KMS-11 (cell line): ENCODE measurements around the gene KIAA2012.

Experiments used
- H2AFZ ChIP-seq: fragments of 200-600 bp; sonication (generic); 2 replicates; pipeline ENCODE4 v1.6.1; 2016; ENCODE audit warnings: antibody characterized with exemption, mixed run types, low read depth
- H3K27ac ChIP-seq: fragments of 200-600 bp; sonication (generic); 2 replicates; pipeline ENCODE4 v1.6.1; 2016; ENCODE audit warnings: mild to moderate bottlenecking, mixed run types
- H3K27me3 ChIP-seq: fragments of 200-600 bp; sonication (generic); 2 replicates; pipeline ENCODE4 v1.6.1; 2017; ENCODE audit warnings: mild to moderate bottlenecking, low read depth, mixed run types, moderate library complexity; ENCODE audit not compliant: insufficient read depth
- H3K36me3 ChIP-seq: fragments of 200-600 bp; sonication (generic); 2 replicates; pipeline ENCODE4 v1.6.1; 2017; ENCODE audit warnings: mild to moderate bottlenecking, mixed run types; ENCODE audit not compliant: insufficient read depth
- H3K4me1 ChIP-seq: fragments of 200-600 bp; sonication (generic); 2 replicates; pipeline ENCODE4 v1.6.1; 2016; ENCODE audit warnings: mild to moderate bottlenecking, low read depth, mixed run types; ENCODE audit not compliant: poor library complexity, severe bottlenecking
- H3K4me2 ChIP-seq: fragments of 200-600 bp; sonication (generic); 2 replicates; pipeline ENCODE4 v1.7.0; 2016; ENCODE audit warnings: mild to moderate bottlenecking, mixed run types
- H3K4me3 ChIP-seq: fragments of 200-600 bp; sonication (generic); IDR thresholded peaks from 2 replicates; pipeline ENCODE4 v1.6.1; 2017; ENCODE audit warnings: low read depth, low read length, mixed read lengths; ENCODE audit not compliant: insufficient read depth
- H3K79me2 ChIP-seq: fragments of 200-600 bp; sonication (generic); 2 replicates; pipeline ENCODE4 v1.6.1; 2016; ENCODE audit warnings: low read depth, mixed run types; ENCODE audit not compliant: insufficient read depth
- H3K9ac ChIP-seq: fragments of 200-600 bp; sonication (generic); 2 replicates; pipeline ENCODE4 v1.6.1; 2016; ENCODE audit warnings: mild to moderate bottlenecking, mixed run types
- H4K20me1 ChIP-seq: fragments of 200-600 bp; sonication (generic); 2 replicates; pipeline ENCODE4 v1.6.1; 2016; ENCODE audit warnings: mild to moderate bottlenecking, mixed run types; ENCODE audit not compliant: insufficient read depth
- TF ChIP-seq, protein P1 (sequence below): fragments of 200-600 bp; sonication (generic); conservative IDR thresholded peaks from 2 replicates; pipeline ENCODE4 v1.6.1; 2017; ENCODE audit warnings: low read depth, mild to moderate bottlenecking, antibody characterized with exemption, low read length, moderate library complexity, mixed read lengths

Gene KIAA2012

DNA sequence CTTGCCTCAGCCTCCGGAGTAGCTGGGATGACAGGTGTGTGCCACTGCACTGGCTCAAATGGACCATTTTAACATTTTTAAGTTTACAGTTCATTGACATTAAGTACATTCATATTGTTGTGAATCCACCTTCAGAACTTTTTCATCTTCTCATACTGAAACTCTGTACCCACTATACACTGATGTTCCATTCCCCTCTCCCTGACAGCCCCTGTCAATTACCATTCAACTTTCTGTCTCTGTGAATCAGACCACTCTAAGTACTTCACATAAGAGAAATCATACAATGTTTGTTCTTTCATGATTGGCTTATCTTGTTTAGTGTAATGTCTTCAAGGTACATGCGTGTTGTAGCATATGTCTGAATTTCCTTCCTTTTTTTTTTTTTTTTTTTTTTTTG, 1.9 kb upstream of the KIAA2012 start:
- TF ChIP-seq, protein P1, sequence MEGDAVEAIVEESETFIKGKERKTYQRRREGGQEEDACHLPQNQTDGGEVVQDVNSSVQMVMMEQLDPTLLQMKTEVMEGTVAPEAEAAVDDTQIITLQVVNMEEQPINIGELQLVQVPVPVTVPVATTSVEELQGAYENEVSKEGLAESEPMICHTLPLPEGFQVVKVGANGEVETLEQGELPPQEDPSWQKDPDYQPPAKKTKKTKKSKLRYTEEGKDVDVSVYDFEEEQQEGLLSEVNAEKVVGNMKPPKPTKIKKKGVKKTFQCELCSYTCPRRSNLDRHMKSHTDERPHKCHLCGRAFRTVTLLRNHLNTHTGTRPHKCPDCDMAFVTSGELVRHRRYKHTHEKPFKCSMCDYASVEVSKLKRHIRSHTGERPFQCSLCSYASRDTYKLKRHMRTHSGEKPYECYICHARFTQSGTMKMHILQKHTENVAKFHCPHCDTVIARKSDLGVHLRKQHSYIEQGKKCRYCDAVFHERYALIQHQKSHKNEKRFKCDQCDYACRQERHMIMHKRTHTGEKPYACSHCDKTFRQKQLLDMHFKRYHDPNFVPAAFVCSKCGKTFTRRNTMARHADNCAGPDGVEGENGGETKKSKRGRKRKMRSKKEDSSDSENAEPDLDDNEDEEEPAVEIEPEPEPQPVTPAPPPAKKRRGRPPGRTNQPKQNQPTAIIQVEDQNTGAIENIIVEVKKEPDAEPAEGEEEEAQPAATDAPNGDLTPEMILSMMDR = no peak
- no peaks in the 10 kb centered on the region for H3K27me3 ChIP-seq
- no peak overlapping the region for H3K4me3 ChIP-seq
- no peaks in the 10 kb centered on the region for H3K79me2 ChIP-seq
- no peak overlapping the region for H2AFZ ChIP-seq
- H4K20me1 ChIP-seq = no peaks in the 10 kb centered on the region
- H3K36me3 ChIP-seq = no peaks in the 10 kb centered on the region
- H3K27ac ChIP-seq = no peak overlapping the region
- no peak overlapping the region for H3K4me2 ChIP-seq
- H3K9ac ChIP-seq = no peak overlapping the region
- no peaks in the 10 kb centered on the region for H3K4me1 ChIP-seq

DNA sequence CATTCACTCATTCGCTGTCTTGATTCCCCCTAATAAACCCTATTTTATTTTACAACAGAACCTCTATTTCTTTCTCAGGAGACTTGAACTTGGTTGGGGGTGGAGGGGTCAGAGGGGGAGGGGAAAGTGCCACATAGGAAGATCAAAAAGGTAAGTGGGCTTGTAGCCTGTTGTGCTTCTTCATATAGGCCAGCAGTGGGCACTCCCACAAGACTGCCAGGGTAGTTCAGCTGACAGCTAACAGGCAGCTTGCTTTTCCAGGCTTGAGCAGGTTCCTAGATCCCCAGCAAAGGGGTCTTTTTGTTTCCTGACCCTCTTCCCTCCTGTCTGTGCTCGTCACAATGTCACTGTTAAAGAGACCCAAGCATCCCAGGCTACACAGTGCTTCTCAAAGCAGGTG, 829 bp upstream of the KIAA2012 start:
- Histone ChIP-seq H4K20me1 (no peaks in the 10 kb centered on the region), H3K36me3 (no peaks in the 10 kb centered on the region), H3K27me3 (no peaks in the 10 kb centered on the region), H3K9ac (no peak overlapping the region), H3K79me2 (no peaks in the 10 kb centered on the region), H3K27ac (no peak overlapping the region), H3K4me1 (no peaks in the 10 kb centered on the region), H3K4me3 (no peak overlapping the region), H3K4me2 (no peak overlapping the region), H2AFZ (no peak overlapping the region)
- TF ChIP-seq, protein P1 = peak; percentile 26; the same call in 1 of the 2 replicates

DNA sequence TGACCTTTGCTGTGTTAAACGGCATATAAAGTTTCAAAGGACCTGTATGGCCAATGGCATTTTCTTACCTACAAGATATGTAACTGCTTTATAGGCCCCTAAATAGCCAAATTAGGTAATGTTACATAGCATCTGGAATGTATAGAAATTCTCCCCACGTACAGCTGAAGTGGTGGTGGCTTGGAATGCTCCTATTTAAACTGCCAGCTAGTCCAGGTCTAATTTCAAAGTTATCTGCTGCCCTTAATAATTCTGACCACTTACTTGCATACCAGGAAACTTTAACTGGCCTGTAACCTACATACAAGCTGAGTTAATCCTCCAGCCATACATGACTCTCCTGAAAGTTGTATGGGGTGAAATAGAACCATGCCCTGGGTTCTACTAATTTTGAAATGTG, 1.3 kb downstream of the KIAA2012 start:
- no peaks in the 10 kb centered on the region for H4K20me1 ChIP-seq
- no peak overlapping the region for H3K4me3 ChIP-seq
- no peak overlapping the region for H2AFZ ChIP-seq
- no peak overlapping the region for H3K4me2 ChIP-seq
- no peaks in the 10 kb centered on the region for H3K27me3 ChIP-seq
- H3K79me2 ChIP-seq = no peaks in the 10 kb centered on the region
- TF ChIP-seq, protein P1 = no peak
- H3K36me3 ChIP-seq = no peaks in the 10 kb centered on the region
- H3K4me1 ChIP-seq = no peaks in the 10 kb centered on the region
- H3K9ac ChIP-seq = no peak overlapping the region
- no peak overlapping the region for H3K27ac ChIP-seq

DNA sequence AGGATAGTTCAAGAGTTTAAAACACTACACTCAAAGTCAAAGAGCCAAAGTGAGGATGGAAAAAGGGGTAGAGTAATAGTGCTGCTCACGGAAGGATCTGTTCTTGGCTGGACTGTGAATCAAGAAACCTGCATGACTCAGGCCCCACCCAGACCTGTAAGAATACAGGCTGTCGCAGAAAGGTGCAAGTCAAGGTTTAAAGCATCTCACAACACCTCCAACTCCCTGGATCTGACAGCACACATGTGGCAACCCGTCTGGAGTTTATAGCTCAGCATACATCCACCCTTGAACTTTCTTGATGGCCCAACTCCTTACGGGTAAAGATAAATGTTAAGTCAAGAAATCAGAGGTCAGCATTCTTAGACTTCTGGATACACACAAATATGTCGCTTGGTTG, 6.3 kb downstream of the KIAA2012 start:
- no peak overlapping the region for H3K4me3 ChIP-seq
- H3K36me3 ChIP-seq = no peaks in the 10 kb centered on the region
- H3K4me1 ChIP-seq = no peaks in the 10 kb centered on the region
- TF ChIP-seq, protein P1 = no peak
- H3K4me2 ChIP-seq = no peak overlapping the region
- no peak overlapping the region for H3K9ac ChIP-seq
- H3K27me3 ChIP-seq = no peaks in the 10 kb centered on the region
- H3K79me2 ChIP-seq = no peaks in the 10 kb centered on the region
- H3K27ac ChIP-seq = no peak overlapping the region
- H2AFZ ChIP-seq = no peak overlapping the region
- no peaks in the 10 kb centered on the region for H4K20me1 ChIP-seq
